Measurements from ENCODE around the gene ZXDC.

ZXDC gene

GRCh38 chr3:126394179-126394976, 81.3 kb downstream of the ZXDC start, which contains the start of gene CFAP100:
CFAP100 (plus strand) TSS chr3:126394909; CDS start chr3:126396001, 1,092 bp downstream.
- peak; percentile 47 for DNase-seq (ENCODE audit: low read depth)

- no peak for DNase-seq (ENCODE audit: low read depth)
Observed at GRCh38 chr3:126393563-126393962, 82.1 kb downstream of the ZXDC start.

GRCh38 chr3:126392246-126392645, 83.4 kb downstream of the ZXDC start:
- no peak for DNase-seq (ENCODE audit: low read depth)

- DNase-seq (ENCODE audit: low read depth) = no peak
Observed at GRCh38 chr3:126391631-126392030, 84.1 kb downstream of the ZXDC start.

GRCh38 chr3:126390751-126391150, 84.9 kb downstream of the ZXDC start:
- DNase-seq (ENCODE audit: low read depth) = no peak

GRCh38 chr3:126390201-126390600, 85.5 kb downstream of the ZXDC start:
- no peak for DNase-seq (ENCODE audit: low read depth)

- DNase-seq (ENCODE audit: low read depth) = no peak
Observed at GRCh38 chr3:126389794-126390146, 85.9 kb downstream of the ZXDC start.

- DNase-seq (ENCODE audit: low read depth) = peak; percentile 67
Observed at GRCh38 chr3:126389112-126389793, 86.4 kb downstream of the ZXDC start.

Measured in amniotic epithelial cell (primary cell).